LNCAP (cell line): ENCODE results near the gene SBF2.

Experiments used
- TF ChIP-seq, protein P1 (sequence below): fragments of 450-650 bp; IDR thresholded peaks from 2 replicates; pipeline ENCODE4 v1.5.1; 2017; ENCODE audit warnings: mild to moderate bottlenecking

SBF2 gene

DNA sequence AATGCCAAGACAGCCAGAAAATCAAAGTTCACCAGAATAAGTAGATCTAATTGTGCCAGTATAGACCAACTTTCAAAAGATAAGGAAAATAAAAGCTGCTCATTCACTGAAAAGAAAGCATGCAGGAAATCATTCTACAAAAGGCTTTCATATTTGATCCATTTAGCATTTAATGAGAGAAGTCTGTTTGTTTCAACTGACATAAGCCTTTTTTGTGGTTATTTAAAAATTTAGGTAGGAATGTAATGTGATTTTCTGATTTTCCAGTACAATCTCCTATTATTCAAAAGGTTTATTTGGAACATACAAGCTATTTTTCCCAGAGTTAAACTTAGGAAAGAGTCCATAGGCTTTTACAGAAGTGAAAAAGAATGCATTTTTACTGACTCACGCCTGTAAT, 92.7 kb downstream of the SBF2 start:
- TF ChIP-seq, protein P1, sequence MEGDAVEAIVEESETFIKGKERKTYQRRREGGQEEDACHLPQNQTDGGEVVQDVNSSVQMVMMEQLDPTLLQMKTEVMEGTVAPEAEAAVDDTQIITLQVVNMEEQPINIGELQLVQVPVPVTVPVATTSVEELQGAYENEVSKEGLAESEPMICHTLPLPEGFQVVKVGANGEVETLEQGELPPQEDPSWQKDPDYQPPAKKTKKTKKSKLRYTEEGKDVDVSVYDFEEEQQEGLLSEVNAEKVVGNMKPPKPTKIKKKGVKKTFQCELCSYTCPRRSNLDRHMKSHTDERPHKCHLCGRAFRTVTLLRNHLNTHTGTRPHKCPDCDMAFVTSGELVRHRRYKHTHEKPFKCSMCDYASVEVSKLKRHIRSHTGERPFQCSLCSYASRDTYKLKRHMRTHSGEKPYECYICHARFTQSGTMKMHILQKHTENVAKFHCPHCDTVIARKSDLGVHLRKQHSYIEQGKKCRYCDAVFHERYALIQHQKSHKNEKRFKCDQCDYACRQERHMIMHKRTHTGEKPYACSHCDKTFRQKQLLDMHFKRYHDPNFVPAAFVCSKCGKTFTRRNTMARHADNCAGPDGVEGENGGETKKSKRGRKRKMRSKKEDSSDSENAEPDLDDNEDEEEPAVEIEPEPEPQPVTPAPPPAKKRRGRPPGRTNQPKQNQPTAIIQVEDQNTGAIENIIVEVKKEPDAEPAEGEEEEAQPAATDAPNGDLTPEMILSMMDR: no peak

DNA sequence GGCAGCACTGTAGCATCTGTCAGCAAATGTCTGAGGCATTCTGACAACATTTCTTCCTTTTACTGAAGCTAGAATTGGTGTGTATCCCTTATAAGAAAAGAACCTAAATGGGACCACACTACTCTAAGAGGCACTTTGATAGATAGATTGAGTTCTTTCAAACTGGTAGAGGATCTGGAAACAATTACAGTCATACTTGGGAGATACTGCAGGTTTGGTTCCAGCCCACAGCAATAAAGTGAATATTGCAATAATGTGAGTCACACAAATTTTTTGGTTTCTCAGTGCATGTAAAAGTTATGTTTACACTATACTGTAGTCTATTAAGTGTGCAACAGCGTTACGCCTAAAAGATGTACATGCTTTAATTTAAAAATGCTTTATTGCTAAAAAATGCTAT, 96.9 kb downstream of the SBF2 start:
- TF ChIP-seq, protein P1: no peak

DNA sequence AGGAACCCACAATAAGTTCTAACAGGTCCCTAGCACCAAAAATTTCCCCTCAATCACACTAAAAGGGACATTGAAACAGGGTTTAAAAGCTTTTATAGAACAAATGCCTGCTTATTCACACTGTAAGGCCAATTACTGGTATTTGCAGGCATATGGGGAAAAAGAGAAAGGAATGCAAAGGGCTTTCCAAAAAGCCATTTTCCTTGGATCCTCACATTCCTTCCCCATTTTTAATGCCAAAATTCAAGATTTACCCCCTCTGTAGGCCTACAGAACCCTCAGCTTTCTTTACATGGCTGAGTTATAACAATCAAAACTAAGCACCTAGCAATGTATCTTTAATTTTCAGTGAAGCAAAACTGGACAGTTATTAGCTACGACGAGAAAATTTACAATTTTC, 102.0 kb downstream of the SBF2 start:
- TF ChIP-seq, protein P1: no peak

DNA sequence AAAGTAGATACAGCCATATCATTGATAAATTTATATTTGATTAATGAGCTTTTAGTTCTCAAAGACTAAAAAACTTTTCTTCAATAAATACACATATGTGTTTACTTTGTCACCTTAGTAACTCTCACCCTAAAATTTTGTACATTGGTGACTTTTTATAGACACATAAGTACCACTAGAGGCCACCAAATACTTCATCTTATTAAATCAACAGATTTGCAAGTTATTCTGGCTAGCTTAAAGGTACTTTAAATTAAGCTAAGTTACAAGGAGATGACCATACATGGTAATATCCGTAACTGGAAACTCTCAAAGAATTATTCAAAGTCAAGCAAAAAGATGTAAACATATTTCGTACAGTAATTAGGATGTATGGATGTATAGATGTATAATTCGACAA, 112.2 kb downstream of the SBF2 start:
- TF ChIP-seq, protein P1: peak; percentile 49; the same call in 1 of the 2 replicates

DNA sequence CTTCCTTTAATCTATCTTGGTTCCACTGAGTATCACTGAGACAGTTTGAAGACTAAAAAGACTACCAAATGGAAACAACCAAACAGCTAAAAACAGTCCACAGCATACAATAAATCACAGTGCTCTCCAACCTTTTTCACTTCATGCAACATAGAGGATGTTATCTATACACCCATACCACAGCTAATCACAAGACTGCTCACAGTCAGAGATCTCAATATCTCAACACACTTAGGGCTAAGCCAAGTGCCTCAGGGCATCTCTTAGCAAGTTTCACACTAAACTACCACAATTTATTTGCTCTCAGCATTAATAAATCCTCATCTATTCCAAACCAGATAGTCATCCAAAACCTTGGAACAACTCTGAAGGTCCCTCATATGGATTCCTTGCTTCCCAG, 129.4 kb downstream of the SBF2 start:
- TF ChIP-seq, protein P1: no peak

DNA sequence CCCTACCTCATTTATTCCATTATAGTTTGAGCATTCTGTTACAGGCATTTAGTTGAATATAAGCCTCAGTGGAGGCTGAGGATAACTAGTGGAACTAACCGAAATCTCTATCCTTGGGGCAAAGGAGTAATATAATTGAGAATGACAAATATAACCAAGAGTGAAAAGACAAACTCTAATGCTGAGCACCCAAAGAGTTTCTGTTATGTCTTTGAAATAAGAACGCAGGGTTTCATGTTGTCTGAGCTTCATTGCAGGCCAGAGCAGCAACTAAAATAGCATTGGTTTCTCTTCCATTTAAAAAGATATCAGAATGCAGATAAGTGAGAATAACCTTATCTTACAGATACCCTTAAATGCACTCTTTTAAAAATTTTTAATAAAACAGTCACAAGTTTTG, 131.8 kb downstream of the SBF2 start:
- TF ChIP-seq, protein P1: no peak

DNA sequence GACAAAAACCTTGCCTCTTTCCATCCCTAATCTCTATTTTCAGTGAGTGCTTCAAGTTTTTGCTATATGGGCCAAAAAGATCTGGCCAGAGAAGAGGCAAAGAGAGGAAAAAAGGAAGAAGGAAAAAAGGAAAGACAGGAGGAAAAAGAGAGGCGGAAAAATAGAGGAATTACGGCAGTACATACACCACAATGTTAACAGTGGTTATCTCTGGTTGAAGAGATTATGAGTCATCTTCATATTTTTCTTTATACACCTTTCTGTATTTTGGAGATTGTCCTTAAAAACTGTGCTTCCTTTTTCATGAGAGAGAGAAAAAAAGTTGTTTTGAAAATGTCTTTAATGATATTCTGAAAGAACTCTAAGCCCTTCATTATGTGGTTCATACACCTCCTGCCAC, 133.7 kb downstream of the SBF2 start:
- TF ChIP-seq, protein P1: no peak

DNA sequence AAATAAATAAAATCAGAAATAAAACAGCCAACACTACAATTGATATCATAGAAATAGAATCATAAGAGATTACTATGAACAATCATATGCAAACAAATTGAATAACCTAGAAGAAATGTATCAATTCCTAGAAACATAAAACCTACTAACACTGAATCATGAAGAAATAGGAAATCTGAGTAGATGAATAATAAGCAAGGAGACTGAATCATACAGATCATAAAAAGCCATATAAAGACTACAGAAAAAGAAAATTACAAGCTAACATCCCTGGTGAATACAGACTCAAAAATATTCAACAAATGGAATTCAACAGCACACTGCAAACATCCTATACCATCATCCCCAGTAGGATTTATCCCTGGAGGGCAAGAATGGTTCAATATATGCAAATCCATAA, 135.6 kb downstream of the SBF2 start:
- TF ChIP-seq, protein P1: no peak
